OCI-LY3 (cell line): ENCODE data around the gene SCUBE2.

Experiments used
- CTCF ChIP-seq: fragments of 200-600, 300-600 bp; sonication (generic); IDR thresholded peaks from 2 replicates; pipeline ENCODE4 v1.5.1; 2014; ENCODE audit warnings: antibody characterized with exemption, low read length, low read depth
- EZH2phosphoT487 ChIP-seq: fragments of 200-600 bp; shearing (Covaris generic); IDR thresholded peaks from 2 replicates; pipeline ENCODE4 v1.6.1; 2018; ENCODE audit warnings: antibody characterized with exemption, mixed run types, low read depth

GRCh38 chr11:9047964-9048523 lies 43.4 kb downstream of the SCUBE2 start:
- TF ChIP-seq CTCF (no peak), EZH2phosphoT487 (no peak)
